GM23248 (cell line): Measurements from ENCODE around the gene WIPF1.

Source experiments
- EZH2 ChIP-seq: fragments of 200-600 bp; sonication (generic); IDR thresholded peaks from 2 replicates; pipeline ENCODE4 v1.6.1; 2018; ENCODE audit warnings: antibody characterized with exemption, mild to moderate bottlenecking; ENCODE audit not compliant: insufficient read depth, poor library complexity, severe bottlenecking
- EZH2phosphoT487 ChIP-seq: fragments of 200-600 bp; sonication (generic); IDR thresholded peaks from 2 replicates; pipeline ENCODE4 v1.6.1; 2018; ENCODE audit warnings: antibody characterized with exemption, moderate library complexity, mild to moderate bottlenecking, low read depth; ENCODE audit not compliant: insufficient read depth

DNA sequence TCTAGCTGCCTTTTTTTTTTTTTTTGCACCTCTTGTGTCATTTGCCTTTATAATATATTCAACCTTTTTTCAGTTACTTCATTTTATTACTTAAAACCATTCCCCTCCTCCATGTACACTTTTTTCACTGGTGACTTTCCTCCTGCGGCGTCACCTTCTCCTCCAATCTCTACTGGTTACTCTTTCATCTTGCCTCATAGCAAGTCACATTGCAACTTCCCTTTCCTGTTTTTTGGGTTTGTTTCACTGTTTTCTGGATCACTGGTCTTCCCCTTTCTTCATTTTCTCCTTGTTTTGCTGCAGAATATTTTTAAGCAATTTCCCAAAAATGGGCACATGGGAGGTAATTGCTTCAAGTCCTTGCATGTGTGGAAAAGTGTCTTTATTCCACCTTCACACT lies 73.1 kb downstream of the WIPF1 start:
- TF ChIP-seq EZH2phosphoT487 (no peak), EZH2 (no peak)
